Measurements from ENCODE around the gene MAN1C1.
"Not testable (repeated sequence)": the region's sequence is repeated elsewhere in the genome, so short reads cannot be mapped to it uniquely, and the experiment has no call there.

The MAN1C1 gene

DNA sequence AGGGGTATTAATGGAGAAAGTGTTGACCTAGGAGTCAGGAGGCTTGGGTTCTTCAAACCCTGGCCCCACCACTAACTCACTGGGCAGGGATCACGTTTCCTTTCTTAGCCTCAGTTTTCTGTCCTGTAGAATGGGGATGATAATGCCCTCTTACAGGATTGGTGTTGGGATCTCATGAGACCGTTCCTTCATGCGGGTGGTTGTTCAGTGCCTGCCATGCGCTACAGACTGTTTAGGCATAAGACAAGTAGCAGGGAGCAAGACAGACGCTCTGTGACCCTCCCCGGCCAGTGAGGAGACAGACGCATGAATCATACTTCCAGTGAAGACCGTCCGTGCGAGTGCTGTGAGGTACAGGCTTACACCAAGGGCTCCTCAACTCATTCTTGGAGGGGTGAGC, 81.7 kb downstream of the MAN1C1 start:
- DNase-seq (ENCODE audit: low spot score): no peak

DNA sequence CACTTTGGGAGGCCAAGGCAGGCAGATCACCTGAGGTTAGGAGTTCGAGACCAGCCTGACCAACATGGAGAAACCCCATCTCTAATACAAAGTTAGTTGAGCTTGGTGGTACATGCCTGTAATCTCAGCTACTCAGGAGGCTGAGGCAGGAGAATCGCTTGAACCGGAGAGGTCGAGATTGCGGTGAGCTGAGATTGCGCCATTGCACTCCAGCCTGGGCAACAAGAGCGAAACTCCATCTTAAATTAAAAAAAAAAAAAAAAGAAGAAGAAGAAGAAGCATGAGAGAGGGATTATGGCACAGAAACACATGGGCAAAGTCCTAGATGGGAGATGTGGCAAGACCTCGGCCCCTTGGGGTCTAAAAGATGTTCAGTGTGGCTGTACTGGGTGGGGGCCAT, 82.5 kb downstream of the MAN1C1 start:
- DNase-seq (ENCODE audit: low spot score): not testable (repeated sequence)

DNA sequence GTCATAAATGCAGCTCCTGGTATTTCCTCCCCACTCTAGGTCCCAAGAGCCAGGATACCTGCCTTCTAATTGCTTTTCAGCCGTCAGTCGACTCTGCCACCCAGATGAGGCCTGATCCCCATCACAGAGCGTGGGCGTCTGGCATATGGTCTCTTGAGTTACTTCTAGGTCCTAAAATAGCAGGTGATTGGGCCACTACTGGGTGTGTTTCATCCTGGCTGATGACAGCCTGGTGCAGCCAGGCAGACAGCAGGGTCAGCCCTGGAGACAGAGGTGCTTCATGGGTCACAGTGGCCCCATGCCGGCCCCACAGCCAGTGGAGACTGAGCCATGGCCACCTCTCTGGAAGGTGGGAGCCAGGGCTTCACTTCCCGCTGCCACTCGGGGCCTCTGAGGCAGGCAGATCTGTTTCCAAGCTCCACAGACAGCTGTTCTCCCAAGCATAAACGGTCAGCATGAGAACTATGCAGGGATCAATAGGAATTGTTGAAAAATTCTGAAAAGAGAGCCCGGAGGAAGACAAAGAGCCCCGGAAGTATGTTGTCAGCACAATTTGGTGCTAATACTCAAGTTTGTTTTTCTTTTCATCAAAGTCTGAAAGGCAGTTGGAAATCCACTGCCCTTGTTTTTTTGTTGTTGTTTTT, 83.0 kb downstream of the MAN1C1 start:
- no peak for DNase-seq (ENCODE audit: low spot score)

DNA sequence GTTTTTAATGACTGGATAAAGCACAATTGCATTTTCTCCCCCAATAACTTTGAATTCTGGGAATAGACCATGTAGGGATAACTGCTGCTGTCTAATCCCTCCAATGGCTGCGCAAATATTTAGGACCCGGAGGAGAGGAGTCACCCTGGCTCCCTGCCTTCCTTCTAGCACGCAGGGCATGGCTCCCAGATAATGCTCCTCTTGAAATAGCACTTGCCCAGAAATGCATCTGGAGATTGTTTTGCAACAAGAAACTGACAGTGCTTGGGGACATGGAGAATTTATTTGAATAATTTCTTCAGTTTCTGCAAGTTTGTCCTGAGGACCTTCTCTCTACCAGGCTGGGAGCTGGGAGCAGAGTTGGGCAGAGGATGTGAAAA, 83.5 kb downstream of the MAN1C1 start:
- DNase-seq (ENCODE audit: low spot score): no peak

DNA sequence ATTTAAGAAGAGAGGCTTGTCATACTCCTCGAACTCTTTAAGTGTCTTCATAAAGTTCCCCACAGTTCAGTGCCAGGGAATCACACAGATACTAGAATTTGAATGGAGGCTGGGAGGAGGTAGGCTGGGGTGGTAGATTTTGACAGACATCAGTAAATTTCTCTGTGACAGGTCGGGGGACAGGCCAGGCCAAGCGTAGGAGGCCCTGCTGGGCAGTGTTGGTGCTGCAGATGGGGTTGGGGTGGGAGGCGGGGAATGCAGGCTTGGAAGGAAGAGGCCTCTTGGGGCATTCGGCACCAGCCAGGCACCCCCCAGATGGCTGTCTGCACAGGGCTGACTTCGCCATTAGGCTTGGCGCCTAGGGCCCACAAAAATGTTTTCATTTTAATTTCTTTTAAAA, 84.0 kb downstream of the MAN1C1 start:
- DNase-seq (ENCODE audit: low spot score): no peak

DNA sequence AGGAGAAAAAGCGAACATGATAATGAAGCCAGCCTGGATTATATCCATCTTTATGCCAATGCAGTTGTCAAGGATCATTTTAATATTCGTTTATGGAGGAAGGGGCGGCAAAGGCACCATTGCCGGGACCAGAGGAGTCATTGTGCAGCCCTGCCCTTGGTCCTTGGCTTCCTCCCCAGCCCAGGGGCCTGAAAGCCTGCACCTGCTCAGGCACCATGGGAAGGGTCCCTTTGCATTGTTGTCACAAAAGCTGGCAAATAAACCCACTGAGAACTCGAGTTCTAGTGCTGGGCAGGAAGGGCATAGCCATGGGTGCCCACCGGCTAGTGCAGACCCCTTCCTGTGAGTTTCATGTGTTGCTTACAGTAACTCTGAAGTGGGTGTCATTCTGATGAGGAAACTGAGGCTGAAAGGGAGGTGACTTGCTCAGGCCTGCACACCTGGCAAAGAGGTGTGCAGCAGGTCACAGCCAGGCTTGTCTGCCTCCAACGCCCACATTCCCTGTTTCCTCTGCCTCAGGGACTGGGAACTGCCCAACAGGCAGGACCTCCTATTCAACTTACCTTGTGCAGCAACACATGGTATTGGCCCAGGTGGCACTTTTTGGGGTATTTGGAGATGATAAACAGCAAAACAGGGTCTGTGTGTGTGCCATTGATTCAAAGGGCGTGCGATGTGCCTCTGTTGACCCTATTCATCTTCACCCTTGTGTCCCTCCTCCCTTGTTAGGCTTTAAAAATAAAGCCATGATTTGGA, 84.6 kb downstream of the MAN1C1 start:
- no peak for DNase-seq (ENCODE audit: low spot score)

DNA sequence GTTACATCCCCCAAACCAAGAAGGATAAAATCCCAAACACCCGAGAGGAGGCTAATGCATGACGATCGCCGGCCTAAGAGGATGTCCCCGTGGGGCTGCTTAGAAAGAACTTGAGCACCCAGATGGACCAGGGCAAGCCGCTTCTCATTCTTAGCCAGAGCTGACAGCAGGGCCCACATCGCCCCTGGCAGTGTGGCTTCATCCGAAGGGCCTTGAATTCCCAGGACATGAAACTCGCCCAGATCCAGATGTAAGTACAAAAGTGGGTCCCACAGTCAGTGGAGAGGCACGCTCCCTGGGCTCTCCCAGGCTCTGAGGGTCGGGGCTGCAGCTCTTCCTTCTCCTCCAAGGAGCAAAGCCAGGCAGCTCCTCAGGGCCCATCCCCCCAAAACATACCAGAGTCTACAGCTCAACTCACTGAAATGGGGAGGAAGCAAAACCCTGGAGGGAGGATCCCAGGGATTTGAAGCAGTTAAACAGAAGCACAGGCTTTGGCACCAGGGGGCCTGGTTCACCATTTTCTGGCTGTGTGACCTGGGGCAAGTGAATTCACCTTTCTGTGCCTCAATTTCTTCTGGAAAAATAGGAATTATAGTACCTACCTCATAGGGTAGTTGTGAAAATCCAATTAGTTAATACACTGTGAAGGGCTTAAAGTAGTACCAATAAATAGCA, 85.6 kb downstream of the MAN1C1 start:
- no peak for DNase-seq (ENCODE audit: low spot score)

DNA sequence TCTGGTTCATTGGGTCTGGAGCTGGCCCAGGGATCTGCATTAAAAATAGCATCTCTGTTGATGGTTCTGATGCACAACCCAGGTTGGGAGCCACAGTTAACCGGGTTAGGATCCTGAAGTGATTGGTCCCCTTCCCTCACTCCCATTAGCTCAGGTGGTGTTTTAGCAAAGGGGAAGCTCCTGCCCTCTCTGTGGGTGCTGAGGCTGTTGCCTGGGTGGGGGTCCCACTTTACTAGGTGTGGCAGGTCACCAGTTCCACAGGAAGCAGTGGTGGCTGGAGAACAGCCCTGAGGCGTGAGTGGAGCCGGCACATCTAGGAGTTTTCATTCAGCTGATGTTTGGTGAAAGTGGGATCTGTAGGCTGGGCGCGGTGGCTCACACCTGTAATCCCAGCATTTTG, 86.5 kb downstream of the MAN1C1 start:
- DNase-seq (ENCODE audit: low spot score): no peak

DNA sequence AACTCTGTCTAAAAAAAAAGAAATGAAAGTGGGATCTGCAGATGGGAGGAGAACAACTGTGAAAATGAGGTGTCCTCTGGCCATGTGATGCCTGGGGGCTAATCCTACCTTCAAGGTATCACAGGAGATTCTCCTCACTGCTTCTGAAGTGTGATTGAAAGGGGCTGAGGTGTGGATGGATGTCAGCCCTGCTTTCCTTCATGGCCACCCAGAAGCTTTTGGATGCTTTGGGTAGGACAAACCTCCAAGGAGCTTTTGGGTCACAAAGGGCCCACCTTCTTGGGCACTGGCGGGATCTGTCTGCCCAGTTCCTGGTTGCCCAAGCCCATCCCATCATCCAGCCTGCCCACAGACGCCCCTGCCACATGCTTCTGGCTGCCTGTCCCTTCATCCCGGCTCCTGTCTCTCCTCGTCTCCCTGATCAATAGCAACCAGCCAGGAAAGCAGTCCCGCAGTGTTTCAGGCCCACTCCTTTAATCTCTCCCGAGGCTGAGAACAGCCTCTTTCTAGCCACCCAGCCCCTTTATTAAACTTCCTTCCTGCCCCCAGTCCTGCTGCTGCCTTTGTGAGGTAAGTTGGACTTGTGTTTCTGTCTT, 87.2 kb downstream of the MAN1C1 start:
- DNase-seq (ENCODE audit: low spot score): no peak

DNA sequence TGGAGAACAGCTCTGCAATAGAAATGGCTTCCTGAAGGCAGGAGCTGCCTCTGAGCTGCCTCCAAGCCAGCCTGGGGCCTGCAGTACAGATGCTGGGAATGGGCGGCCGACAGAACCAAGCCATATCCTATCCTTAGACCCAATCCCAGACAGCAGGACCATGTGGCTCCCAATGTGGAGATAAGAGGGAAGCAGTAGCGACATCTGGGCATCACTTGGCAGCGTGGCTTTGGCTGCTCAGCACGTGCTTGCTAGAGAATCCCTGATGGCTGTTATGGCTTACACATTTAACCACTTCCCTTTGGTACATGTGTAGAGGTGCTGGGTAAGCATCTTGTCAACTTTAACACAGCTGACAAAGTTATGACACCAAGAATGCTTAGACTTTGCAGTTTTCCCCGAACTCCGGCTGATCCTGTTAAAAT, 87.7 kb downstream of the MAN1C1 start:
- no peak for DNase-seq (ENCODE audit: low spot score)

DNA sequence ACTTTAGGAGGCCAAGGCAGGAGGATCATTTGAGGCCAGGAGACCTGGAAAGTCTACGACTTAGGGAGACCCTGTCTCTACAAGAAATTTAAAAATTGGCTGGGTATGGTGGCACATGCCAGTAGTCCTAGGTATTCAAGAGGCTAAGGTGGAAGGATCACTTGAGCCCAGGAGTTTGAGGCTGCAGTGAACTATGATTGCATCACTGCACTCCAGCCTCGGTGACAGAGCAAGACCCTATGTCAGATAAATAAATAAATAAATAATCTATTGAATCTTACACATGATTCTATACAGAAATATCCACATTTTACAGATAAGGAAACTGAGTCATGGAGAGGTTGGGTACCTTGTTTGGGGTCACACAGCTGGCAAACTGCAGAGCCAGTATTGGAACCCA, 89.1 kb downstream of the MAN1C1 start:
- no peak for DNase-seq (ENCODE audit: low spot score)

DNA sequence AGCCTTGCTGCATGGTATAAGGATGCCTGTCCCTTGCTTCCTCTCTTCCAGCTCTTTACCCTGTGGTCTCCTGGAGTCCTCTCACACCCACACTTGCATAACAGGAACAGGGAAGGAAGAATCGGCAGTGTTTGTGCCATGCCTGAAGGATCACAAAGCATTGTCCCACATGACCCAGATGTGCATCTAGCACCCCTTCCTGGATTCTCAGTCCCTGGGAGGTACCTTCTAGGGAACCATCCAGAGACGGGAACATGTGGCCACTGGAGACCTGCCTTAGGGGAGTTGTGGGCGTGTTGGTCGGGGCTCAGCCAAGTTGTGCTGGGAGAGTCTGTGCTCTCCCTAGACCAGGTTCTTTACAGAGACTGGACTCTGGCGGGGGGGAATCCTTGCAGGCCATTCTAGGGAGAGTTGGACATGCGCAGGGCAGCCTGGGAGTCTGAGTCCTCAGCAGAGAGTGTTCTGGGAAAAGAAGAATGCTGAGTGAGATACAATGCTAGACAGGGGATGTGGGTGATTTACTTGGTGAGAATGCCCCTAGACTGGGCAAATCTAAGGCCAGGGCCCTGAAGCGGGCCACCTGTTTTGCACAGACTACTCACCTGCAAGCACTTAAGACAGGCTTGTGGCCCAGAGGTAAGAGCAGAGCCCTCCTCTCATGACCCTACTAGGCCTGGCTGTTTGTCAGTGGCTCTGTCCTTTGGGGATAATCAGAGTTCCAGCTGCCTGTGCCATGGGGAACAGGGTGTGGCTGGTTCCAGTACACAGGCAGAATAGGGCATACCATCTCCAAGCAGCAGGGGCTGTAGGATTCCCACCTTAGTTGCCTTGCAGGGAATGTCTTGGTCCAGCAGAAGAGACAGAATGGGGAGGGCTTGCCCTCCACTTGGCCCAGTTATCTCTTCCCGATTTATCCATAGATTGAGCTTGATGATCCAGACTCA, 89.8 kb downstream of the MAN1C1 start:
- DNase-seq (ENCODE audit: low spot score): no peak

DNA sequence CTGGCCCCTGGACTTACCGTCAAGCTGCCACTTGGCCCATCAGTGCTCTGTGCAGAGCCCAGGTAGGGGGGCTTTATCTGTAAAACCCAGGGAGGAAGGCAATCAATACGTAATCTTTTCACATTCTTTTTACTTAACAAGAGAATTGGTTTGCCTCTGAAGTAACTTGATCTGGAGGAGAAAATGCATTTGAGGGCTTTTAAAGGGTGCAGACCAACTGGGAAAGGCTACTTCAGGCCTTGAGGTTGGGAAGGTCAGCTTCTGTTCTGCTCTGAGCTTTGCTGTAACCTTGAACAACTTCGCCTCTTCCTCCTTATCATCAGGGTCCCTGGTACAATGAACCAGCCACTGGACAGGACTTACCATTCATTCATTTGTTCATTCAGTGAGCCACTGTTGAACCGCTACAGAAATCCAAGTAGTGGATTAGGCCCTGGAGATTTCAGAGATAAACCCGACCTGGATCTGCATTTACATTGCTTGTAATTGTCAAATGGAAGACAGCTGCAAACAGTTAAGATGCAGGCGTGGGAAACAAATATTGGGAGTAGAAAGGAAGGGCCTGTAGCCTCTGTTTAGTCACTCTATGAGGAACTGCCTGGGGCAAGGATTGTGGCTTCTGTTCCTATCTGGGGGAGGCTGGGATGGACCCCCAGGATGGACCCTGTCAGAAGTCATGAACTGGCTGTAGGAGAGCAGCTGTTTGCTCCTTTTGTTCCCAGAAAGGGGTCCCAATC, 90.9 kb downstream of the MAN1C1 start:
- DNase-seq (ENCODE audit: low spot score): no peak

DNA sequence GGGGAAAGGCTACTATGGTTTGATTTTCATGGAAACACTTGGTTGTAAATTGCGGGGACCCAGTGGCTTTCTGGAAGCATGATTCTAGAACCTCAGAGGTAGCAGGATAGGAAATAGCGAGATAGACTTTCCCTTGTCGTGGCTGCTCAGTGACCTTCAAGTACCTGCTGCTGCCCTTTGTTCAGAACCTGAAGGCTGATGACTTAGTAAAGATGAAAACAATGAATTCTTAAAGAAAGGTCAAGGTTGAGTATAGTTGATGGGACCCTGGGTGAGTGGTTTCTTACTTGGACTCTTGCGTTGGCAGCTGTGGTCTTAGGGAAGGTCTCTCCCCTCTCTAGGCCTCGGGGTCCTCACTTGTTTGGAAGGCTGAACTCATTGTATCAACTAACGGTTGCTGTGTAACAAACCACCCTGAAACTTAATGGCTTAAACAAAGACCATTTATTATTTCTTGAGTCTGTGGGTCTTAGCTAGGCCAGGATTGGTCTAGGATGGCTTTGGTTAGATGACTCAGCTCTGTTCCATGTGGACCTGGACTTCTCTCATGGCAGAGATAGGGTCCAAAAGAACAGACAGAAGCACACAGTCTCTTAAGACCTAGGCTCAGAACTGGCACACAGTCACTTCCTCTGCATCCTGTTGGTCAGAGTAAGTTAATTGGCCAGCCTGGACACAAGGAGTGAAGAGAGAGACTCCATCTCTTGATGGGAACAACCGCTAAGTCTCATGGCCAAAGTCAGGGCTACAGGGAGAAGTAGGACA, 94.2 kb downstream of the MAN1C1 start:
- DNase-seq (ENCODE audit: low spot score): no peak

DNA sequence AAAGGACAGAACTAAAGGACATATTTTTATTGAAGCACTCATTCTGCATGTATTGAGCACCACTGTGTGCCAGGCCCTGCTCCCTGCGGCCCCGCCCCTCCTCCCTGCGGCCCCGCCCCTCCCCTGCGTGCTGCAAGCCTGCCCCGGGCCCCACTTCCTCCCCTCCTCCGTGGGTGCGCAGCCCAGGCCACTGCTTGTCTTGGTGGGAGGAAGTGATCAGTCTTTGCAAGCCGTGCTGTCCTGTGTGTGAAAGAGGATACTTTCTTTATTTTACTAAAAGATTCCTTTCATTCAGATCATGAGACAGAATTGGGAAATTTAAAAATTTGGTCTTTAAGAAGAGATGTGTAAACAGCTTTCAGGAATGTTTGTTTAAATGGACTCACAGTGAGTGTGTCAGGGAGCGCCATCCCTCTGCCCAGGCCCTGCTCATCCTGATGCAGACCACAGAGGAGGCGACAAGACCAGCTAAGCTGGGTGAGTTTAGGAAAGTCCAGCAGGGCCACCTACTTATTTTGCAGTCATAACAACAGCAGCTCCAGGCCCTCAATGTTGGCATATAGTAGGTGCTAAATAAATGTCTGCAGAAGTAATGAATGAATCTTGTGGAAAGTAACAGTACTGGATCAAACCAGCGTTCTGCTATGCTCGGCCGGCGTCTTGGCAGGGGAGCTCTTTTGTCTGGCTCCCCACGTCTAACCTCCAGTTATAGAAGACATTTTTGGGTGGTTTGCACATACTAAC, 95.1 kb downstream of the MAN1C1 start:
- DNase-seq (ENCODE audit: low spot score): no peak

DNA sequence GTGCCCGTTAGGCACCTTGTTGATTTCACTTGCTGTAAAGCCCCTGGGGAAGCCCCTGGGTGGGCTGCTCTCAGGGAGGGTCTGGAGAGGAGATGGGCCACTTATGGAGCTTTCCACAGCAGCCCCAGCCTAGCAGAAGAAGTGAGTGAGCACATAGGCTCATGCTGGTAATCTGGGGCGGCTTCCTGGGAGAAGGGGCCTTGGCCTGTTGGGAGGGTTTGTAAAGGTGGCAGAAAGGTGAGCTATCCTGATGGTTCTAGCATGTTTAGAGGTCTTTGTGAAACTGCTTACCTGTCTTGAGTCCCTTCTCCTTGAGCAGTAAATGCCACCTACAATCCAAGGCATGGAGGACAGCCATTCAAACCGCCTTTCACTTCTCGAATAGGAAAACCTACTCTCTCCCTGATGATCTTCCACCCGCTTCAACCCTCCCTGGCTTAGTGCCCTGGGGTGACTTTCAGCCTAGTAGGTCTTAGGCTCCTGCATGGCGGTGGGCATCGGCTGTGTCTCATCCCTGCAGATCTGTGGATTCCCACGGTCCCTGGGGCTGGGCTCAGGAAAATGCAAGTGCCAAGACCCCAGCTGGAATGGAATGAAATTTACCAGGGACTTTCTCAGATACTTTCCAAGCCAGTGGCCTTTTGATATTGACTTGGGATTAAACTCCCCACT, 95.8 kb downstream of the MAN1C1 start:
- no peak for DNase-seq (ENCODE audit: low spot score)

DNA sequence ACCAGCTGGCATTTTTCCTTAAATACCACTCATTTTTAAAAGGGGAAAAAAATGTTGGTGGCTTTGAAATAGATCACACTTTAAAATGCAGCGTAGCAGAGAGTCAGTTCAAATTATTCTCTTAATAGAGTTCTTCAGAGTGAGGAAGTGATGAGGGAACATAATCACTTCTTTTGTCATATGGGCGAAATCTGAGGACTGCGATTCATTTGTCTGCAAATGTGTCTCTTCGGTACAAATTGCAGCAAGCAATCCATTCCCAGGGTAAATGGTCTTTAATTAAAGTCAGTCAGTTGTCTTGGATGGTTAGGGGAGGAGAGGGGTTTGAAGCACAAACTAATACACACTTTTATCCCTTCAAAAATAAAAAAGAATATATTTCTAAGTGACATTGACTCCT, 97.4 kb downstream of the MAN1C1 start:
- no peak for DNase-seq (ENCODE audit: low spot score)

DNA sequence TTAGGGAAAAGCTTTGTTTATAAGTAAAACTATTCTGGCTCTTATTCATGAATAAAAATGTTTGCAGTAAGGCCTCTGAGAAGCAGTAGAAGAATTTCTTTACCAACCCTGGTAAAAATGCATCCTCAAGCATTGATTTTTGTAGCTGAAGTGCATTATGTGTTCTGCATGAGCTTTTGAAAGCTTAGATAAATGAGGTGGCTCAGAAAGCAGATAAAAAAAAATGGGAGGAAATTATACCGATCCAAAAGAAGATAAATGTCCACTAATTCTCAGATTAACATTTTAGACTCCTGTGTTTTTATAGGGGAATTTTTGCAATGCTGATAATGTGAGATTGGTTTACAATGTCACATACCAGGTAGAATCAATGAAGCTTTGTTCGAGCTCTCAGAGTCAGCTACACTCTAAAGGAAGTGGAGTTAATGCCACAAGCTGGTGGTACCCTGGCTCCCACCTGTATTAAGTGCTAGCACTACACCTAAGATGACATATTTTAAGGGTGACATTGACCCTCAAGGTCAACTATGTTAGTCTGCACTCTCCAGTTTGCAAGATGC, 97.9 kb downstream of the MAN1C1 start:
- no peak for DNase-seq (ENCODE audit: low spot score)

DNA sequence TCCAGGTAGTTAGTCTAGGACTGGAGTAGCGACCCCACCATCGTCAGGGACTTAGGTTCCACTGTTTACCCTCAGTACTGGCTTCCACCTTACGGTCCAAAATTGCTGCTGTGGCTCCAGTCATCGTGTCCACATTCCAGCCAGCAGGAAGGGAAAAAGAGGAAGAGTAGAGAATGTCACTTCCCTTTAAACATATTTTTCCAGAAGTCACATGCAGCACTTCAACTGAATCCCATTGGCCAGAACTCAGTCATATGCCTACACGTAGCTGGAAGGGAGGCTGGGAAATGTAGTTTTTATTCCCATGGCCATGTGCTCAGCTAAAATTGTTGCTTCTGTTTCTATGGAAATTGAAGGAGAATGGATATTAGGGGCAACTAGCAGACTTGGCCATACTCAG, 99.3 kb downstream of the MAN1C1 start:
- no peak for DNase-seq (ENCODE audit: low spot score)

Measured in hematopoietic multipotent progenitor cell treated with erythropoietin and hydrocortisone succinate and interleukin-3 and kit ligand, for 17 days (in vitro differentiated cells).